Measurements from ENCODE around the gene TTBK2.

Gene TTBK2

GRCh38 chr15:42725331-42725903 lies 195.2 kb downstream of the TTBK2 start:
- DNase-seq (ENCODE audit: low read depth): no peak

GRCh38 chr15:42724276-42724675 lies 196.3 kb downstream of the TTBK2 start:
- DNase-seq (ENCODE audit: low read depth): no peak

- DNase-seq (ENCODE audit: low read depth): no peak
These were observed 197.5 kb downstream of the TTBK2 start for GRCh38 chr15:42723068-42723467.

GRCh38 chr15:42721916-42722315 lies 198.7 kb downstream of the TTBK2 start:
- no peak for DNase-seq (ENCODE audit: low read depth)

- no peak for DNase-seq (ENCODE audit: low read depth)
These were observed 199.6 kb downstream of the TTBK2 start for GRCh38 chr15:42721016-42721415.

GRCh38 chr15:42720071-42720470 lies 200.5 kb downstream of the TTBK2 start:
- DNase-seq (ENCODE audit: low read depth): no peak

- DNase-seq (ENCODE audit: low read depth): no peak
These were observed 201.5 kb downstream of the TTBK2 start for GRCh38 chr15:42719043-42719442.

GRCh38 chr15:42716626-42717025 lies 204.0 kb downstream of the TTBK2 start:
- DNase-seq (ENCODE audit: low read depth): no peak

GRCh38 chr15:42716125-42716524 lies 204.5 kb downstream of the TTBK2 start:
- no peak for DNase-seq (ENCODE audit: low read depth)

- no peak for DNase-seq (ENCODE audit: low read depth)
These were observed 208.0 kb downstream of the TTBK2 start for GRCh38 chr15:42712584-42712983.

GRCh38 chr15:42711746-42712145 lies 208.8 kb downstream of the TTBK2 start:
- DNase-seq (ENCODE audit: low read depth): no peak

- no peak for DNase-seq (ENCODE audit: low read depth)
These were observed 209.9 kb downstream of the TTBK2 start for GRCh38 chr15:42710662-42711061.

GRCh38 chr15:42707873-42708544 lies 212.6 kb downstream of the TTBK2 start:
- DNase-seq (ENCODE audit: low read depth): no peak

GRCh38 chr15:42707068-42707467 lies 213.5 kb downstream of the TTBK2 start:
- peak; percentile 21 for DNase-seq (ENCODE audit: low read depth)

- no peak for DNase-seq (ENCODE audit: low read depth)
These were observed 215.2 kb downstream of the TTBK2 start for GRCh38 chr15:42705336-42705735.

GRCh38 chr15:42704492-42704926 lies 216.1 kb downstream of the TTBK2 start:
- DNase-seq (ENCODE audit: low read depth): peak; percentile 39

GRCh38 chr15:42696626-42697025 lies 224.0 kb downstream of the TTBK2 start:
- DNase-seq (ENCODE audit: low read depth): no peak

GRCh38 chr15:42695527-42696071 lies 225.0 kb downstream of the TTBK2 start:
- no peak for DNase-seq (ENCODE audit: low read depth)

- DNase-seq (ENCODE audit: low read depth): no peak
These were observed 226.2 kb downstream of the TTBK2 start for GRCh38 chr15:42694398-42694797.

GRCh38 chr15:42693942-42694341 lies 226.6 kb downstream of the TTBK2 start:
- no peak for DNase-seq (ENCODE audit: low read depth)

GRCh38 chr15:42693496-42693895 lies 227.1 kb downstream of the TTBK2 start:
- DNase-seq (ENCODE audit: low read depth): no peak

- no peak for DNase-seq (ENCODE audit: low read depth)
These were observed 227.6 kb downstream of the TTBK2 start for GRCh38 chr15:42692997-42693396.

GRCh38 chr15:42692536-42692935 lies 228.0 kb downstream of the TTBK2 start:
- no peak for DNase-seq (ENCODE audit: low read depth)

- no peak for DNase-seq (ENCODE audit: low read depth)
These were observed 228.8 kb downstream of the TTBK2 start for GRCh38 chr15:42691770-42692169.
